GM12891 (cell line): Measurements from ENCODE around the gene SPINK5.

Experiments
- PAX5 ChIP-seq: IDR thresholded peaks from 2 replicates; pipeline ENCODE4 v1.6.1; 2011; ENCODE audit warnings: low read length, moderate library complexity, mild to moderate bottlenecking; ENCODE audit not compliant: insufficient read depth, severe bottlenecking
- POLR2A ChIP-seq: IDR thresholded peaks from 2 replicates; pipeline ENCODE4 v1.6.1; 2011; ENCODE audit warnings: low read depth, low read length, control low read depth
- POLR2AphosphoS5 ChIP-seq: IDR thresholded peaks from 2 replicates; pipeline ENCODE4 v1.6.1; 2011; ENCODE audit warnings: low read depth, low read length, control low read depth

DNA sequence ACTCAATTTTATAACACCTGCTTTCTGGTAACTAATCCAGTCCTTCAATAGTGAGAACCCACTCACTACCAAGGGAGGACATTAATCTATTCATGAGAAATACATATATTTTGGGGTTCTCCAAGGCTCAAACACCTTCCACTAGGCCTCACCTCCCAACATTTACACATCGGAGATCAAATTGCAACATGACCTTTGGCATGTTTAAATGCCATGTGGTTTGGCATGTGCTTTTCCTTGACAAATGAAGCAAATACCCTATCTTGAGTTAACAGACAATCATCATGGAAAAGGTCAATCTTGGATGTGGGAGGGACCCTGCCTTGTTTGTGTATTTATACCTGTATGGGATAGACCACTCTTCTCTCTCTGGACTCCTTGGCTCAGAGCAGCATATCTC is 82.7 kb downstream of the SPINK5 start:
- TF ChIP-seq POLR2A (no peak), POLR2AphosphoS5 (no peak), PAX5 (no peak)
